ENCODE data around the gene JRKL. TPM values are rescaled to one million over a fixed set of nuclear protein-coding genes. Genes with fewer than 3 reads are reported as not detected.
A peak's percentile ranks its signal among the peaks of the same experiment; 100 is the strongest.

The JRKL gene
- polyA plus RNA-seq, 3 donors, result 1.3 to 2.0 (median 1.9) TPM

- H3K9me3 ChIP-seq (replicated peaks in 1 of 2; ENCODE audit: control insufficient read depth in 1 of 2, insufficient read depth in 1 of 2, low read length in 2 of 2), result no peaks in the 10 kb centered on the region
- intact Hi-C loops (cut with micrococcal nuclease), result no loop called here
- Mint-ChIP-seq H3K27me3 (ENCODE audit: low read depth in 3 of 3) (no peaks in the 10 kb centered on the region), H3K36me3 (peaks cover 16 to 18% of the 10 kb centered on the region in 2 donors), H3K9me3 (peaks cover 0 to 2% (median 0%) of the 10 kb centered on the region in 7 donors), H3K4me1 (peaks cover 30% of the 10 kb centered on the region), H3K27ac (peak overlapping the region; percentile 94 to 99 (median 97)), H3K4me3 (peak overlapping the region; percentile 95 to 97)
- H2AFZ ChIP-seq (ENCODE audit: insufficient read depth, low read depth, low read length, poor library complexity, severe bottlenecking), result peak overlapping the region; percentile 92
- no peaks in the 10 kb centered on the region for H3K27me3 ChIP-seq (ENCODE audit: control insufficient read depth in 2 of 2, insufficient read depth in 2 of 2, low read length in 2 of 2)
- peak overlapping the region; percentile 52 to 93 (median 92) for H3K4me3 ChIP-seq (replicated peaks in 1 of 3; ENCODE audit: low read depth in 2 of 3, low read length in 3 of 3)
- peak overlapping the region; percentile 85 for H3K4me2 ChIP-seq (replicated peaks; ENCODE audit: extremely low read depth, low read length, poor library complexity, severe bottlenecking)
- H3K79me2 ChIP-seq (ENCODE audit: insufficient read depth, low read length), result peaks cover 62% of the 10 kb centered on the region
- no peaks in the 10 kb centered on the region for H4K20me1 ChIP-seq (ENCODE audit: insufficient read depth, low read length)
- H3K36me3 ChIP-seq (replicated peaks in 1 of 2; ENCODE audit: control insufficient read depth in 1 of 2, insufficient read depth in 2 of 2, low read length in 2 of 2), result peaks cover 4 to 18% of the 10 kb centered on the region in 2 donors
- peak; percentile 5 to 58 (median 24) for DNase-seq
- peak overlapping the region; percentile 83 to 93 for H3K27ac ChIP-seq (ENCODE audit: low read depth in 1 of 2, low read length in 2 of 2)
- WGBS (ENCODE audit: insufficient coverage), result under 1% methylated on average over 26 of the region's 30 CpGs
- peaks cover 15 to 24% of the 10 kb centered on the region in 2 donors for H3K4me1 ChIP-seq (ENCODE audit: control insufficient read depth in 1 of 2, insufficient read depth in 2 of 2, low read length in 2 of 2)
- H3K9ac ChIP-seq (ENCODE audit: insufficient read depth, low read length, poor library complexity, severe bottlenecking), result peak overlapping the region; percentile 82
- TF ChIP-seq, protein P1, sequence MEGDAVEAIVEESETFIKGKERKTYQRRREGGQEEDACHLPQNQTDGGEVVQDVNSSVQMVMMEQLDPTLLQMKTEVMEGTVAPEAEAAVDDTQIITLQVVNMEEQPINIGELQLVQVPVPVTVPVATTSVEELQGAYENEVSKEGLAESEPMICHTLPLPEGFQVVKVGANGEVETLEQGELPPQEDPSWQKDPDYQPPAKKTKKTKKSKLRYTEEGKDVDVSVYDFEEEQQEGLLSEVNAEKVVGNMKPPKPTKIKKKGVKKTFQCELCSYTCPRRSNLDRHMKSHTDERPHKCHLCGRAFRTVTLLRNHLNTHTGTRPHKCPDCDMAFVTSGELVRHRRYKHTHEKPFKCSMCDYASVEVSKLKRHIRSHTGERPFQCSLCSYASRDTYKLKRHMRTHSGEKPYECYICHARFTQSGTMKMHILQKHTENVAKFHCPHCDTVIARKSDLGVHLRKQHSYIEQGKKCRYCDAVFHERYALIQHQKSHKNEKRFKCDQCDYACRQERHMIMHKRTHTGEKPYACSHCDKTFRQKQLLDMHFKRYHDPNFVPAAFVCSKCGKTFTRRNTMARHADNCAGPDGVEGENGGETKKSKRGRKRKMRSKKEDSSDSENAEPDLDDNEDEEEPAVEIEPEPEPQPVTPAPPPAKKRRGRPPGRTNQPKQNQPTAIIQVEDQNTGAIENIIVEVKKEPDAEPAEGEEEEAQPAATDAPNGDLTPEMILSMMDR (IDR thresholded peaks at IDR 0.05), result no peak
These were observed 708 bp upstream of the JRKL start for GRCh38 chr11:96388891-96389719.

GRCh38 chr11:96390488-96390792, 627 bp downstream of the JRKL start:
- peak overlapping the region; percentile 94 to 99 (median 97) for H3K27ac Mint-ChIP-seq
- TF ChIP-seq, protein P1 (IDR thresholded peaks at IDR 0.05), result no peak
- intact Hi-C loops (cut with micrococcal nuclease), result loop anchor here (2.0 to 10.0 kb wide), 2 partner anchors 556 to 602 kb away; partner anchors contain the start of gene FAM76B (in 1 of the 2)
- H3K4me2 ChIP-seq (replicated peaks; ENCODE audit: extremely low read depth, low read length, poor library complexity, severe bottlenecking), result peak overlapping the region; percentile 85
- peak overlapping the region; percentile 83 to 93 for H3K27ac ChIP-seq (ENCODE audit: low read depth in 1 of 2, low read length in 2 of 2)
- no peaks in the 10 kb centered on the region for H3K27me3 Mint-ChIP-seq (ENCODE audit: low read depth in 3 of 3)
- H3K4me1 ChIP-seq (ENCODE audit: control insufficient read depth in 1 of 2, insufficient read depth in 2 of 2, low read length in 2 of 2), result peaks cover 15 to 24% of the 10 kb centered on the region in 2 donors
- H3K4me3 ChIP-seq (replicated peaks in 1 of 3; ENCODE audit: low read depth in 2 of 3, low read length in 3 of 3), result peak overlapping the region; percentile 52 to 93 (median 92)
- peak overlapping the region; percentile 95 to 97 for H3K4me3 Mint-ChIP-seq
- H3K9ac ChIP-seq (ENCODE audit: insufficient read depth, low read length, poor library complexity, severe bottlenecking), result peak overlapping the region; percentile 82
- no peaks in the 10 kb centered on the region for H3K9me3 ChIP-seq (replicated peaks in 1 of 2; ENCODE audit: control insufficient read depth in 1 of 2, insufficient read depth in 1 of 2, low read length in 2 of 2)
- peaks cover 8 to 13% of the 10 kb centered on the region in 2 donors for H3K36me3 Mint-ChIP-seq
- no peaks in the 10 kb centered on the region for H3K27me3 ChIP-seq (ENCODE audit: control insufficient read depth in 2 of 2, insufficient read depth in 2 of 2, low read length in 2 of 2)
- H3K79me2 ChIP-seq (ENCODE audit: insufficient read depth, low read length), result peaks cover 59% of the 10 kb centered on the region
- no peaks in the 10 kb centered on the region for H4K20me1 ChIP-seq (ENCODE audit: insufficient read depth, low read length)
- peak overlapping the region; percentile 92 for H2AFZ ChIP-seq (ENCODE audit: insufficient read depth, low read depth, low read length, poor library complexity, severe bottlenecking)
- peak; percentile 17 to 37 (median 30) for DNase-seq
- peaks cover 0 to 2% (median 0%) of the 10 kb centered on the region in 7 donors for H3K9me3 Mint-ChIP-seq
- H3K36me3 ChIP-seq (replicated peaks in 1 of 2; ENCODE audit: control insufficient read depth in 1 of 2, insufficient read depth in 2 of 2, low read length in 2 of 2), result peaks cover 0 to 11% of the 10 kb centered on the region in 2 donors
- peaks cover 30% of the 10 kb centered on the region for H3K4me1 Mint-ChIP-seq
- WGBS (ENCODE audit: insufficient coverage), result 16% methylated on average over 5 of the region's 6 CpGs
